ENCODE results near the gene EXOC6B. TPM values are rescaled to one million over a fixed set of nuclear protein-coding genes. Genes with fewer than 3 reads are reported as not detected.

The EXOC6B gene
- total and polyA plus RNA-seq, 10 of the 15 experiments (the other 5 are each of a cell fraction or from before 2014, with no cell fraction given): 0.23 to 2.2 (median 1.2) TPM

- DNase-seq (ENCODE audit: low read depth, low spot score): no peak
These were observed 78.5 kb downstream of the EXOC6B start for GRCh38 chr2:72747344-72747743.

GRCh38 chr2:72745679-72746368, 80.0 kb downstream of the EXOC6B start:
- SMC1A ChIA-PET (ENCODE audit: uncharacterized antibody, unreplicated experiment): interaction anchor here (1.0 to 1.7 kb wide), 3 partner anchors 34 to 822 kb away, joined by 3 to 5 read pairs (median 4); no protein-coding TSS in a partner anchor
- WGBS (ENCODE audit: insufficient coverage, insufficient replicate concordance, low lambda C conversion rate, missing lambda C conversion rate): 52% methylated on average over 2 of the region's 2 CpGs

More at GRCh38 chr2:72747344-72747743, 78.5 kb downstream of the EXOC6B start:
- H3K27me3 ChIP-seq (replicated peaks in 1 of 2; ENCODE audit: control insufficient read depth in 2 of 2, insufficient read depth in 2 of 2, low read length in 1 of 2): no peaks in the 10 kb centered on the region
- no peaks in the 10 kb centered on the region for H3K4me1 ChIP-seq (ENCODE audit: control insufficient read depth, insufficient read depth, low read length)
- H2AFZ ChIP-seq (ENCODE audit: control insufficient read depth, low read depth, low read length): no peak overlapping the region
- H3K36me3 ChIP-seq (ENCODE audit: control insufficient read depth in 2 of 2, insufficient read depth in 2 of 2, low read length in 1 of 2): no peaks in the 10 kb centered on the region
- in situ Hi-C loops (cut with MboI): loop anchor here (5.0 to 10.0 kb wide), 2 partner anchors 820 to 1223 kb away; no protein-coding TSS in a partner anchor
- BruUV-seq (replicated peaks): no TSS peak
- no peak overlapping the region for H3K4me3 ChIP-seq
- FAIRE-seq (no peak), ATAC-seq (no peak)
- no peak overlapping the region for H3K4me2 ChIP-seq (ENCODE audit: control insufficient read depth, insufficient read depth)
- POLR2A ChIA-PET: no interaction called here
- H3K9me3 ChIP-seq (replicated peaks; ENCODE audit: control insufficient read depth, insufficient read depth, low read length): no peaks in the 10 kb centered on the region
- H3K27ac ChIP-seq (ENCODE audit: control insufficient read depth, insufficient read depth): no peak overlapping the region
- 42% methylated on average over 1 of the region's 1 CpG for WGBS (ENCODE audit: insufficient coverage, insufficient replicate concordance, low lambda C conversion rate, missing lambda C conversion rate)
- H3K9ac ChIP-seq (ENCODE audit: control insufficient read depth, insufficient read depth, low read length): no peak overlapping the region
- SMC1A ChIA-PET (ENCODE audit: uncharacterized antibody, unreplicated experiment): interaction anchor here (1.7 kb wide), 1 partner anchor 33 kb away, joined by 5 read pairs; no protein-coding TSS in a partner anchor
- H4K20me1 ChIP-seq (ENCODE audit: control insufficient read depth, insufficient read depth): no peaks in the 10 kb centered on the region
- RAD21 ChIA-PET (ENCODE audit: unreplicated experiment): no interaction called here
- no peaks in the 10 kb centered on the region for H3K79me2 ChIP-seq (ENCODE audit: control insufficient read depth, insufficient read depth, low read length)
- intact Hi-C loops (cut with micrococcal nuclease; ENCODE audit: unreplicated experiment): loop anchor here (2.0 to 5.0 kb wide), 2 partner anchors 170 to 597 kb away; no protein-coding TSS in a partner anchor
- TF ChIP-seq NBN (IDR thresholded peaks at IDR 0.05) (no peak), ESRRA (IDR thresholded peaks at IDR 0.05; ENCODE audit: low read length) (no peak)
- CTCF ChIA-PET: interaction anchor here (0.9 to 3.5 kb wide), 4 partner anchors 114 to 826 kb away, joined by 3 to 21 read pairs (median 4); no protein-coding TSS in a partner anchor

More at GRCh38 chr2:72745679-72746368, 80.0 kb downstream of the EXOC6B start:
- H3K9me3 ChIP-seq (replicated peaks; ENCODE audit: control insufficient read depth, insufficient read depth, low read length): no peaks in the 10 kb centered on the region
- CTCF ChIA-PET: interaction anchor here (0.6 to 3.5 kb wide), 17 partner anchors 8 to 1200 kb away, joined by 3 to 21 read pairs (median 3); no protein-coding TSS in a partner anchor
- no peaks in the 10 kb centered on the region for H3K27me3 ChIP-seq (replicated peaks in 1 of 2; ENCODE audit: control insufficient read depth in 2 of 2, insufficient read depth in 2 of 2, low read length in 1 of 2)
- FAIRE-seq (no peak), ATAC-seq (peak; percentile 52; the same call in 2 of the 3 replicates), DNase-seq (ENCODE audit: low read depth, low spot score) (no peak)
- no peak overlapping the region for H3K4me2 ChIP-seq (ENCODE audit: control insufficient read depth, insufficient read depth)
- H3K79me2 ChIP-seq (ENCODE audit: control insufficient read depth, insufficient read depth, low read length): no peaks in the 10 kb centered on the region
- H3K4me1 ChIP-seq (ENCODE audit: control insufficient read depth, insufficient read depth, low read length): no peaks in the 10 kb centered on the region
- RAD21 ChIA-PET (ENCODE audit: unreplicated experiment): interaction anchor here (1.1 to 1.4 kb wide), 2 partner anchors 22 to 822 kb away, joined by 3 to 5 read pairs; no protein-coding TSS in a partner anchor
- POLR2A ChIA-PET: no interaction called here
- TF ChIP-seq ZNF384 (IDR thresholded peaks at IDR 0.05; ENCODE audit: borderline replicate concordance, low read depth, low read length): peak; percentile 76; the same call in 1 of the 2 replicates
- TF ChIP-seq CTCF (IDR thresholded peaks at IDR 0.05 in 2 of 3, conservative IDR thresholded peaks at IDR 0.05 in 1 of 3; ENCODE audit: control insufficient read depth in 2 of 3, extremely low read depth in 1 of 3, insufficient read depth in 1 of 3, low read depth in 3 of 3, low read length in 3 of 3): peak; percentile 50 to 62 (median 58); a peak in 5 of 6 replicates
- peak; percentile 42; the same call in 1 of the 2 replicates for TF ChIP-seq SMC3 (IDR thresholded peaks at IDR 0.05; ENCODE audit: borderline replicate concordance, low read length)
- peak; percentile 70 for TF ChIP-seq RAD21 (IDR thresholded peaks at IDR 0.05; ENCODE audit: insufficient read depth, low read depth, low read length)
- TF ChIP-seq NKRF (conservative IDR thresholded peaks at IDR 0.05): no peak
- H3K36me3 ChIP-seq (ENCODE audit: control insufficient read depth in 2 of 2, insufficient read depth in 2 of 2, low read length in 1 of 2): no peaks in the 10 kb centered on the region
- no peak overlapping the region for H3K27ac ChIP-seq (ENCODE audit: control insufficient read depth, insufficient read depth)
- H4K20me1 ChIP-seq (ENCODE audit: control insufficient read depth, insufficient read depth): no peaks in the 10 kb centered on the region
- H3K9ac ChIP-seq (ENCODE audit: control insufficient read depth, insufficient read depth, low read length): no peak overlapping the region
- in situ Hi-C loops (cut with MboI) (loop anchor here (5.0 to 10.0 kb wide), 2 partner anchors 819 to 1221 kb away; no protein-coding TSS in a partner anchor), intact Hi-C loops (cut with micrococcal nuclease; ENCODE audit: unreplicated experiment) (loop anchor here (1.0 to 5.0 kb wide), 4 partner anchors 169 to 1197 kb away; no protein-coding TSS in a partner anchor)
- BruUV-seq (replicated peaks): no TSS peak
- H2AFZ ChIP-seq (ENCODE audit: control insufficient read depth, low read depth, low read length): no peak overlapping the region; the same call in 1 of the 2 replicates
- no peak overlapping the region for H3K4me3 ChIP-seq

Measured in GM12878 (cell line).